H1 (cell line): ENCODE results near the gene TMEM72. TPM values are rescaled to one million over a fixed set of nuclear protein-coding genes. Genes with fewer than 3 reads are reported as not detected.

Experiments used
- BRCA1 ChIP-seq: IDR thresholded peaks from 2 replicates; pipeline ENCODE4 v1.6.1; 2012; ENCODE audit warnings: low read depth, low read length, improper control_type of control experiment
- POU5F1 ChIP-seq: IDR thresholded peaks from 2 replicates; pipeline ENCODE4 v1.6.1; 2011; ENCODE audit warnings: low read depth, mild to moderate bottlenecking, low read length, moderate library complexity
- SIX5 ChIP-seq: IDR thresholded peaks from 2 replicates; pipeline ENCODE4 v1.6.1; 2011; ENCODE audit warnings: mild to moderate bottlenecking, low read depth, low read length
- SUZ12 ChIP-seq: fragments of 200-600 bp; sonication (generic); IDR thresholded peaks from 2 replicates; pipeline ENCODE4 v1.6.1; 2012; ENCODE audit warnings: mild to moderate bottlenecking, inconsistent platforms, low read length, moderate library complexity, mixed read lengths
- TBP ChIP-seq: IDR thresholded peaks from 2 replicates; pipeline ENCODE4 v1.6.1; 2011; ENCODE audit warnings: low read depth, low read length, improper control_type of control experiment
- polyA plus RNA-seq, 7 experiments: library from polyadenylated mRNA; depleted of rRNA in 3 of 7; stranded (reverse) in 5 of 7; unstranded in 2 of 7; fragments of >200 nt in 5 of 7; fragments of 200-250 nt in 2 of 7; gene quantifications; 1 replicate in 5 of 7; 2 replicates in 1 of 7; 4 replicates in 1 of 7; pipeline versions ENCODE4 v1.2.1 to v1.2.3, GENCODE V29; 2011 to 2013; ENCODE audit warnings: missing spikeins in 2 of 7, mixed read lengths in 2 of 7
- total RNA-seq: library from RNA; stranded (reverse); fragmentation: NEBNext Ultra II Directional; extraction: Animal tissue kit (Norgen Biotek cat#: 25700); gene quantifications from 2 replicates; pipeline ENCODE4 v1.2.1, GENCODE V29; 2021
- TF ChIP-seq, protein P1 (sequence below): fragments of 300-600 bp; sonication (generic); IDR thresholded peaks from 2 replicates; pipeline ENCODE4 v1.7.1; 2012; ENCODE audit warnings: low read length, moderate library complexity, mild to moderate bottlenecking, inconsistent platforms; ENCODE audit not compliant: insufficient replicate concordance

Gene TMEM72
- total and polyA plus RNA-seq, 2 of the 8 experiments (the other 6 are each of a cell fraction or from before 2014, with no cell fraction given), result not detected

DNA sequence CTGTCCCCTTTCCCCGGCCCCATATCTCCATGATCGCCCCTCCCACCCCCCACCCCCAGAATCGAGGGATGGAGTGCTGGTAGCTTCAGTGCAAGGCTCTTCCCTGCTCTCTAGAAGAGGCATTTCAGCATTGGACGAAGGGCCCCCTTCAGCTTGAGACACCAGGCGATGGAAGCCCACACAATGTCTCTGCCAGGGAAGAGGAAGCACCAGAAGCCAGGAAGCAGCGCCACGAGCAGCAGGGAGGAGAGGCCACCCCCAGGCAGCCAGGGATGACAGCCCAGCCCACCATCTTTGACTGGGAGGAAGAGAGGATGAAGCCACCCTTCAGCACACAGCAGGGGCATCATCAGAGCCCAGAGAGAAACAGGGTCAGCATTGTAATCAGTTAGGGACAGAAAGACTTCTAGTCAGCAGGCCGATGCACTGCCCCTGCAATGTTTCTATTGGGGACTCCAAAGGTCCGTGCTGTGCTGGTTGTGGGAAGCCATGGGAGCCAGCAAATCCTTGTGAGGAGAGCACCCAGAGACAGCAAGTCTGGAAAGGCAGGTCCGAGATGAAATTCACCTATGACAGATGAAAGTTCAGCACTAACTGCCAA lies 15.7 kb downstream of the TMEM72 start (continued):
- TF ChIP-seq, protein P1, sequence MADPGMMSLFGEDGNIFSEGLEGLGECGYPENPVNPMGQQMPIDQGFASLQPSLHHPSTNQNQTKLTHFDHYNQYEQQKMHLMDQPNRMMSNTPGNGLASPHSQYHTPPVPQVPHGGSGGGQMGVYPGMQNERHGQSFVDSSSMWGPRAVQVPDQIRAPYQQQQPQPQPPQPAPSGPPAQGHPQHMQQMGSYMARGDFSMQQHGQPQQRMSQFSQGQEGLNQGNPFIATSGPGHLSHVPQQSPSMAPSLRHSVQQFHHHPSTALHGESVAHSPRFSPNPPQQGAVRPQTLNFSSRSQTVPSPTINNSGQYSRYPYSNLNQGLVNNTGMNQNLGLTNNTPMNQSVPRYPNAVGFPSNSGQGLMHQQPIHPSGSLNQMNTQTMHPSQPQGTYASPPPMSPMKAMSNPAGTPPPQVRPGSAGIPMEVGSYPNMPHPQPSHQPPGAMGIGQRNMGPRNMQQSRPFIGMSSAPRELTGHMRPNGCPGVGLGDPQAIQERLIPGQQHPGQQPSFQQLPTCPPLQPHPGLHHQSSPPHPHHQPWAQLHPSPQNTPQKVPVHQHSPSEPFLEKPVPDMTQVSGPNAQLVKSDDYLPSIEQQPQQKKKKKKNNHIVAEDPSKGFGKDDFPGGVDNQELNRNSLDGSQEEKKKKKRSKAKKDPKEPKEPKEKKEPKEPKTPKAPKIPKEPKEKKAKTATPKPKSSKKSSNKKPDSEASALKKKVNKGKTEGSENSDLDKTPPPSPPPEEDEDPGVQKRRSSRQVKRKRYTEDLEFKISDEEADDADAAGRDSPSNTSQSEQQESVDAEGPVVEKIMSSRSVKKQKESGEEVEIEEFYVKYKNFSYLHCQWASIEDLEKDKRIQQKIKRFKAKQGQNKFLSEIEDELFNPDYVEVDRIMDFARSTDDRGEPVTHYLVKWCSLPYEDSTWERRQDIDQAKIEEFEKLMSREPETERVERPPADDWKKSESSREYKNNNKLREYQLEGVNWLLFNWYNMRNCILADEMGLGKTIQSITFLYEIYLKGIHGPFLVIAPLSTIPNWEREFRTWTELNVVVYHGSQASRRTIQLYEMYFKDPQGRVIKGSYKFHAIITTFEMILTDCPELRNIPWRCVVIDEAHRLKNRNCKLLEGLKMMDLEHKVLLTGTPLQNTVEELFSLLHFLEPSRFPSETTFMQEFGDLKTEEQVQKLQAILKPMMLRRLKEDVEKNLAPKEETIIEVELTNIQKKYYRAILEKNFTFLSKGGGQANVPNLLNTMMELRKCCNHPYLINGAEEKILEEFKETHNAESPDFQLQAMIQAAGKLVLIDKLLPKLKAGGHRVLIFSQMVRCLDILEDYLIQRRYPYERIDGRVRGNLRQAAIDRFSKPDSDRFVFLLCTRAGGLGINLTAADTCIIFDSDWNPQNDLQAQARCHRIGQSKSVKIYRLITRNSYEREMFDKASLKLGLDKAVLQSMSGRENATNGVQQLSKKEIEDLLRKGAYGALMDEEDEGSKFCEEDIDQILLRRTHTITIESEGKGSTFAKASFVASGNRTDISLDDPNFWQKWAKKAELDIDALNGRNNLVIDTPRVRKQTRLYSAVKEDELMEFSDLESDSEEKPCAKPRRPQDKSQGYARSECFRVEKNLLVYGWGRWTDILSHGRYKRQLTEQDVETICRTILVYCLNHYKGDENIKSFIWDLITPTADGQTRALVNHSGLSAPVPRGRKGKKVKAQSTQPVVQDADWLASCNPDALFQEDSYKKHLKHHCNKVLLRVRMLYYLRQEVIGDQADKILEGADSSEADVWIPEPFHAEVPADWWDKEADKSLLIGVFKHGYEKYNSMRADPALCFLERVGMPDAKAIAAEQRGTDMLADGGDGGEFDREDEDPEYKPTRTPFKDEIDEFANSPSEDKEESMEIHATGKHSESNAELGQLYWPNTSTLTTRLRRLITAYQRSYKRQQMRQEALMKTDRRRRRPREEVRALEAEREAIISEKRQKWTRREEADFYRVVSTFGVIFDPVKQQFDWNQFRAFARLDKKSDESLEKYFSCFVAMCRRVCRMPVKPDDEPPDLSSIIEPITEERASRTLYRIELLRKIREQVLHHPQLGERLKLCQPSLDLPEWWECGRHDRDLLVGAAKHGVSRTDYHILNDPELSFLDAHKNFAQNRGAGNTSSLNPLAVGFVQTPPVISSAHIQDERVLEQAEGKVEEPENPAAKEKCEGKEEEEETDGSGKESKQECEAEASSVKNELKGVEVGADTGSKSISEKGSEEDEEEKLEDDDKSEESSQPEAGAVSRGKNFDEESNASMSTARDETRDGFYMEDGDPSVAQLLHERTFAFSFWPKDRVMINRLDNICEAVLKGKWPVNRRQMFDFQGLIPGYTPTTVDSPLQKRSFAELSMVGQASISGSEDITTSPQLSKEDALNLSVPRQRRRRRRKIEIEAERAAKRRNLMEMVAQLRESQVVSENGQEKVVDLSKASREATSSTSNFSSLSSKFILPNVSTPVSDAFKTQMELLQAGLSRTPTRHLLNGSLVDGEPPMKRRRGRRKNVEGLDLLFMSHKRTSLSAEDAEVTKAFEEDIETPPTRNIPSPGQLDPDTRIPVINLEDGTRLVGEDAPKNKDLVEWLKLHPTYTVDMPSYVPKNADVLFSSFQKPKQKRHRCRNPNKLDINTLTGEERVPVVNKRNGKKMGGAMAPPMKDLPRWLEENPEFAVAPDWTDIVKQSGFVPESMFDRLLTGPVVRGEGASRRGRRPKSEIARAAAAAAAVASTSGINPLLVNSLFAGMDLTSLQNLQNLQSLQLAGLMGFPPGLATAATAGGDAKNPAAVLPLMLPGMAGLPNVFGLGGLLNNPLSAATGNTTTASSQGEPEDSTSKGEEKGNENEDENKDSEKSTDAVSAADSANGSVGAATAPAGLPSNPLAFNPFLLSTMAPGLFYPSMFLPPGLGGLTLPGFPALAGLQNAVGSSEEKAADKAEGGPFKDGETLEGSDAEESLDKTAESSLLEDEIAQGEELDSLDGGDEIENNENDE, result no peak
- TF ChIP-seq BRCA1 (no peak), SIX5 (no peak), TBP (no peak), POU5F1 (no peak), SUZ12 (no peak)
